Naive B cell (primary cell): ENCODE data around the gene NUBPL. TPM values are rescaled to one million over a fixed set of nuclear protein-coding genes. Genes with fewer than 3 reads are reported as not detected.
A peak's percentile ranks its signal among the peaks of the same experiment; 100 is the strongest.
"Not testable (repeated sequence)": the region's sequence is repeated elsewhere in the genome, so short reads cannot be mapped to it uniquely, and the experiment has no call there.

Experiments
- ATAC-seq, 2 donors: fragments of 150-1000 bp; cut with Tn5 transposase; 2 replicates each; pipeline ENCODE4 v1.10.0; 2021; ENCODE audit warnings: low read depth in 2 of 2, mild to moderate bottlenecking in 2 of 2, moderate library complexity in 2 of 2
- DNase-seq: peaks from one replicate; pipeline ENCODE4 v3.0.0; 2022
- H3K27ac Mint-ChIP-seq, 6 donors: one replicate each; pipeline ENCODE4 v1.8.0; 2020 to 2022; ENCODE audit warnings: mild to moderate bottlenecking in 6 of 6, mixed read lengths in 6 of 6, moderate library complexity in 5 of 6, inconsistent platforms in 2 of 6
- H3K27me3 Mint-ChIP-seq, 3 donors: one replicate each; pipeline ENCODE4 v1.8.0; 2021 to 2022; ENCODE audit warnings: mixed read lengths in 3 of 3, mild to moderate bottlenecking in 1 of 3
- H3K36me3 Mint-ChIP-seq, 2 donors: one replicate each; pipeline ENCODE4 v1.8.0; 2020 to 2022; ENCODE audit warnings: mixed read lengths in 2 of 2, inconsistent platforms in 1 of 2, mild to moderate bottlenecking in 1 of 2
- H3K4me1 Mint-ChIP-seq, 3 donors: one replicate each; pipeline ENCODE4 v1.8.0; 2020 to 2022; ENCODE audit warnings: mixed read lengths in 3 of 3, inconsistent platforms in 1 of 3, mild to moderate bottlenecking in 1 of 3, moderate library complexity in 1 of 3
- H3K4me3 Mint-ChIP-seq, 8 donors: one replicate each; pipeline ENCODE4 v1.8.0; 2020 to 2022; ENCODE audit warnings: mild to moderate bottlenecking in 8 of 8, mixed read lengths in 8 of 8, moderate library complexity in 8 of 8, inconsistent platforms in 2 of 8
- H3K9me3 Mint-ChIP-seq, 7 donors: one replicate each; pipeline ENCODE4 v1.8.0; 2020 to 2022; ENCODE audit warnings: mixed read lengths in 7 of 7, mild to moderate bottlenecking in 5 of 7, inconsistent platforms in 2 of 7, moderate library complexity in 1 of 7
- polyA plus RNA-seq, 6 donors: library from polyadenylated mRNA; unstranded; fragments of 300-500 nt; fragmentation: Illumina TruSeq; gene quantifications; one replicate each; pipeline ENCODE4 v1.2.3, GENCODE V29; 2021; ENCODE audit warnings: low read depth in 6 of 6

NUBPL gene
- polyA plus RNA-seq, 6 donors from 2014 or later = 5.9 to 9.2 (median 8.6) TPM

- H3K27me3 Mint-ChIP-seq, H3K9me3 Mint-ChIP-seq, DNase-seq, H3K4me3 Mint-ChIP-seq, ATAC-seq, H3K36me3 Mint-ChIP-seq, H3K27ac Mint-ChIP-seq: not testable (repeated sequence)
- peaks cover 14 to 24% (median 22%) of the 10 kb centered on the region in 3 donors for H3K4me1 Mint-ChIP-seq
Measured at GRCh38 chr14:31890202-31890601, 329.0 kb downstream of the NUBPL start.

- H3K9me3 Mint-ChIP-seq = peaks cover 0 to 5% (median 1%) of the 10 kb centered on the region in 7 donors
- H3K27ac Mint-ChIP-seq = no peak overlapping the region
- H3K4me1 Mint-ChIP-seq = peaks cover 17 to 33% (median 23%) of the 10 kb centered on the region in 3 donors
- DNase-seq = no peak
- H3K4me3 Mint-ChIP-seq = no peak overlapping the region
- peaks cover 0 to 6% (median 0%) of the 10 kb centered on the region in 3 donors for H3K27me3 Mint-ChIP-seq
- H3K36me3 Mint-ChIP-seq = peaks cover 0 to 7% of the 10 kb centered on the region in 2 donors
- no peak for ATAC-seq
Measured at GRCh38 chr14:31893221-31893757, 332.1 kb downstream of the NUBPL start.

- Mint-ChIP-seq H3K9me3 (peaks cover 0 to 4% (median 0%) of the 10 kb centered on the region in 7 donors), H3K27ac (peak overlapping the region in 1 of 6 donors; percentile 70), H3K36me3 (peaks cover 0 to 7% of the 10 kb centered on the region in 2 donors), H3K4me1 (peaks cover 13 to 32% (median 23%) of the 10 kb centered on the region in 3 donors), H3K27me3 (peaks cover 0 to 6% (median 0%) of the 10 kb centered on the region in 3 donors), H3K4me3 (peak overlapping the region in 2 of 8 donors; percentile 4 to 42)
- ATAC-seq = no peak
- no peak for DNase-seq
Measured at GRCh38 chr14:31894351-31894750, 333.1 kb downstream of the NUBPL start.

- no peak for DNase-seq
- ATAC-seq = no peak
- Mint-ChIP-seq H3K4me1 (peaks cover 13 to 34% (median 24%) of the 10 kb centered on the region in 3 donors), H3K4me3 (no peak overlapping the region), H3K9me3 (peaks cover 0 to 4% (median 0%) of the 10 kb centered on the region in 7 donors), H3K27ac (no peak overlapping the region), H3K36me3 (peaks cover 0 to 7% of the 10 kb centered on the region in 2 donors), H3K27me3 (peaks cover 0 to 6% (median 0%) of the 10 kb centered on the region in 3 donors)
Measured at GRCh38 chr14:31895206-31895605, 334.0 kb downstream of the NUBPL start.

- Mint-ChIP-seq H3K9me3 (peaks cover 0 to 4% (median 0%) of the 10 kb centered on the region in 7 donors), H3K4me1 (peaks cover 13 to 34% (median 24%) of the 10 kb centered on the region in 3 donors), H3K4me3 (no peak overlapping the region), H3K27ac (peak overlapping the region in 1 of 6 donors; percentile 25), H3K36me3 (peaks cover 0 to 7% of the 10 kb centered on the region in 2 donors), H3K27me3 (peaks cover 0 to 6% (median 0%) of the 10 kb centered on the region in 3 donors)
- DNase-seq = no peak
- no peak for ATAC-seq
Measured at GRCh38 chr14:31895646-31896045, 334.4 kb downstream of the NUBPL start.

GRCh38 chr14:31897581-31898186 lies 336.5 kb downstream of the NUBPL start:
- H3K36me3 Mint-ChIP-seq = no peaks in the 10 kb centered on the region
- no peak for DNase-seq
- peak overlapping the region in 2 of 6 donors; percentile 21 to 85 for H3K27ac Mint-ChIP-seq
- peak overlapping the region in 1 of 8 donors; percentile 17 for H3K4me3 Mint-ChIP-seq
- H3K27me3 Mint-ChIP-seq = no peaks in the 10 kb centered on the region
- peaks cover 18 to 34% (median 24%) of the 10 kb centered on the region in 3 donors for H3K4me1 Mint-ChIP-seq
- H3K9me3 Mint-ChIP-seq = no peaks in the 10 kb centered on the region
- ATAC-seq = no peak

- ATAC-seq = peak; percentile 90 to 91
- H3K4me3 Mint-ChIP-seq = peak overlapping the region in 7 of 8 donors; percentile 43 to 80 (median 54)
Measured at GRCh38 chr14:31898838-31899528, 337.8 kb downstream of the NUBPL start.

GRCh38 chr14:31902002-31902401 lies 340.8 kb downstream of the NUBPL start:
- H3K27me3 Mint-ChIP-seq = no peaks in the 10 kb centered on the region
- H3K27ac Mint-ChIP-seq = no peak overlapping the region
- H3K9me3 Mint-ChIP-seq = peaks cover 0 to 2% (median 0%) of the 10 kb centered on the region in 7 donors
- no peak for ATAC-seq
- H3K4me1 Mint-ChIP-seq = peaks cover 12 to 19% (median 18%) of the 10 kb centered on the region in 3 donors
- no peak overlapping the region for H3K4me3 Mint-ChIP-seq
- no peaks in the 10 kb centered on the region for H3K36me3 Mint-ChIP-seq
- DNase-seq = no peak

More at GRCh38 chr14:31898838-31899528, 337.8 kb downstream of the NUBPL start:
- Mint-ChIP-seq H3K27ac (peak overlapping the region; percentile 12 to 89 (median 65)), H3K36me3 (no peaks in the 10 kb centered on the region), H3K9me3 (no peaks in the 10 kb centered on the region), H3K27me3 (no peaks in the 10 kb centered on the region), H3K4me1 (peaks cover 18 to 34% (median 24%) of the 10 kb centered on the region in 3 donors)
- DNase-seq = peak; percentile 38

GRCh38 chr14:31902945-31903646 lies 341.9 kb downstream of the NUBPL start:
- H3K27ac Mint-ChIP-seq = no peak overlapping the region
- H3K4me1 Mint-ChIP-seq = peaks cover 8 to 13% (median 11%) of the 10 kb centered on the region in 3 donors
- H3K36me3 Mint-ChIP-seq = no peaks in the 10 kb centered on the region
- no peaks in the 10 kb centered on the region for H3K27me3 Mint-ChIP-seq
- no peak for ATAC-seq
- DNase-seq = no peak
- H3K4me3 Mint-ChIP-seq = no peak overlapping the region
- peaks cover 0 to 2% (median 0%) of the 10 kb centered on the region in 7 donors for H3K9me3 Mint-ChIP-seq

GRCh38 chr14:31909977-31910376 lies 348.8 kb downstream of the NUBPL start:
- Mint-ChIP-seq H3K27ac (no peak overlapping the region), H3K9me3 (peaks cover 19 to 39% (median 37%) of the 10 kb centered on the region in 7 donors), H3K4me3 (peak overlapping the region in 1 of 8 donors; percentile 11), H3K27me3 (peaks cover 0 to 18% (median 5%) of the 10 kb centered on the region in 3 donors), H3K36me3 (peaks cover 10 to 27% of the 10 kb centered on the region in 2 donors), H3K4me1 (no peaks in the 10 kb centered on the region)
- DNase-seq (no peak), ATAC-seq (no peak)
